GM19023 (cell line): ENCODE data around the gene TGM2.

ENCODE experiments used
- ATAC-seq: cut with Tn5 transposase; IDR thresholded peaks from one replicate; pipeline ENCODE4 v1.9.1; 2021; ENCODE audit warnings: mild to moderate bottlenecking, moderate library complexity; ENCODE audit not compliant: unreplicated experiment

Gene TGM2

GRCh38 chr20:38146628-38147027, 18.4 kb downstream of the TGM2 start:
- ATAC-seq, result no peak

DNA sequence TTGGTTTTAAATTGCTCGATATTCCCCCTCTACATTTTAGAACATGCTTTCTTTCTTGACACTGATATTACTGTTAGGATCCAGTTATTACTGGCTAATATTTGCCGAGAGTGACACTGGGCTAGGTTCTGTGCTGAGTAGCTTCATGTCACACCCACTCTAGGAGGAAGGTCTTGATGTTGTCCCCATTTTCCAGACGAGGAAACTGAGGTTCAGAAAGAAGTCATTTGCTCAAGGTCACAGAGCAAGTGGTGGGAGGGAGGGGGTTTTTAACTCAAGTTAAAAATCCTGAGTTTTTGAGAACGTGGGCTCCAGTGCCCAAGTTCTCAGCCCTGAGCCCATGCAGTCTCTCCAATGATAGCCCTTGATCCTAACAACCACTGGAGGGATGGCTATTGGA, 18.9 kb downstream of the TGM2 start:
- no peak for ATAC-seq

DNA sequence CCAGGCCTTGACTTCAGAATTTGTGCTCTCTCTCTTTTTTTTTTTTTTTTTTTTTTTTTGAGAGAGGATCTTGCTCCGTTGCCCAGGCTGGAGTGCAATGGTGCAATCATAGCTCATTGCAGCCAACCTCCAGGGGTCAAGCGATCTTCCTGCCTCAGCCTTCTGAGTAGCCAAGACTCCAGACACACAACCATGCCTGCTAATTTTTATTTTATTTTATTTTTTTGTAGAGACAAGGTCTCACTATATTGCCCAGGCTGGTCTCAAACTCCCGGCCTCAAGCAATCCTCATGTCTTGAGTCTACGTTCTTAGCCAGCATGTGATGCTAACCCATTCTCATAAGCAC, 19.4 kb downstream of the TGM2 start:
- no peak for ATAC-seq

- ATAC-seq, result no peak
These were observed 19.9 kb downstream of the TGM2 start for GRCh38 chr20:38144974-38145728.

DNA sequence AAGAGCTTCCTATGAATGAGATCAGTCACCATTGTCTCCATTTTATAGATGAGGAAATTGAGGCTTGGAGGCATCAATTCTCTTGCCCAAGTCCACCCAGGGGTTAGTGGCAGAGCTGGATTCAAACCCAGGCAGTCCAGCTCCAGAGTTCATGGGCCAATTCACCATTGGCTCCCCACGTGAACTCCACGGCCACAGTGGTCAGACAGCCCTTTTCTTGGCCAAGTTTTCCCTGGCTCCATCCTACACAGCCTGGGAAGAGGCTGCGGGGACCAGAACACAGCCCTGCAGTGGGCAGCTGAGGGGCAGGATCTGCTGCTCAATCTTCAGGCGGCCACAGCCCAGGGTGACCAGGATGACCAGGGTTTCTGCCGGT, 20.5 kb downstream of the TGM2 start:
- no peak for ATAC-seq

- no peak for ATAC-seq
These were observed 21.2 kb downstream of the TGM2 start for GRCh38 chr20:38143646-38144554.

- no peak for ATAC-seq
These were observed 21.8 kb downstream of the TGM2 start for GRCh38 chr20:38143238-38143645.

DNA sequence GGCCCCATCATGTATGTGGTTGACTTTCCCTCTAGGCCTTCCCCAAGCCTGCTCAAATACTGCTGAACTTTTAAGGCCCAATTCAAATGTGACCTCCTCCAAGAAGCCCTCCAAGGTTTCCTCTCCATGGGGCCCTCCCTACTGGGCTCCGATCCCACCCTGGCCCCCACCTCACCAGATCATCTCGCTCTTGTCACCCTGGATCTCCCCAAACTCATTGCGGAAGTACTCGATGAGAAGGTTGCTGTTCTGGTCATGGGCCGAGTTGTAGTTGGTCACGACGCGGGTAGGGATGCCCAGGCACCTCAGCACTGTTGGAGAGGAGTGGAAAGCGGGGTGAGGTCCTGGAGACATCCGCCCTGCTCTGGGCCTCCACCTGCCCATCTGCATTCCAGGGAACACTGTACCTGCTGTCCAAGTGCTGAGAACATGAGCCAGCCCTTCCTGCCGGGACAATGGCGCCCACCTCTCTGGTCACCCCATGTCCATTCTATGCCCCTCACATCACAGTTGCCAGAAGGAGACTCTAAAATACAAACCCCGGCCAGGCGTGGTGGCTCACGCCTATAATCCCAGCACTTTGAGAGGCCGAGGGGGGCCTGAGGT, 23.1 kb downstream of the TGM2 start:
- ATAC-seq, result no peak

- no peak for ATAC-seq
These were observed 23.7 kb downstream of the TGM2 start for GRCh38 chr20:38141204-38141888.

GRCh38 chr20:38139977-38140753, 24.9 kb downstream of the TGM2 start:
- ATAC-seq, result no peak

DNA sequence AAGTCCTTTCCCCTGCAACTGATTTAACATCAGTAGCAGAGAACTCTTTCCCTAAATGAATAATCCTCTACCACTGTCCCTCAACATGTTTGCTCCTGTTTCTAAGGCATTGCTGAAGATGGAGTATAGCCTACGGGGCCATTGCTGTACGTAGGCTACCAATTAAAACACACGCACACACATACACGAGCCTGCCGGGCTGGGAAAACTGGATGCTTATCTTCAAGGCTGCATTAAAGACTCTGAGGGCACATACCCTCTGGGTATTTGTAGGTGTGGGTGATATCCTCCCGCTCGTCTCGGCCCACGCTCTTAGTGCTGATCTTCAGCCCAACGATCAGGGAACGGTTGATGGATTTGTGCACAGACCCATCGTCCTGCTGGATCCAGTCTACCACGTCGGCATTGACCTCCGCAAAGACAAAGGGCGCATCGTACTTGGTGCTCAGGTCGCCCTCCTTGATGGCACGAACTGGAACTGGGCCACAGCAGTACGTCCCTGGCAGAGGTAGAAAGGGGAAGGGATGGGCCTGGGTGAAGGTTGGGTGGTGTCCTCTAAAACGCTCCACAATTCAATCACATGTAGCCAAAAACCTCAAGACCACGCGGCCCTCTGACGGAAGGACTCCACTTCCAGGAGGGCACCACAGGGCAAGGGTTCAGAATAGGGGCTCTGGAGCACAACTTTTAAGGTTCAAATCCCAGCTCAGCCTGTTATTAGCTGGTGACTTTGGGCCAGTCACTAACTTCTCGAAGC, 25.7 kb downstream of the TGM2 start:
- ATAC-seq, result no peak

GRCh38 chr20:38138086-38138778, 26.8 kb downstream of the TGM2 start:
- no peak for ATAC-seq

DNA sequence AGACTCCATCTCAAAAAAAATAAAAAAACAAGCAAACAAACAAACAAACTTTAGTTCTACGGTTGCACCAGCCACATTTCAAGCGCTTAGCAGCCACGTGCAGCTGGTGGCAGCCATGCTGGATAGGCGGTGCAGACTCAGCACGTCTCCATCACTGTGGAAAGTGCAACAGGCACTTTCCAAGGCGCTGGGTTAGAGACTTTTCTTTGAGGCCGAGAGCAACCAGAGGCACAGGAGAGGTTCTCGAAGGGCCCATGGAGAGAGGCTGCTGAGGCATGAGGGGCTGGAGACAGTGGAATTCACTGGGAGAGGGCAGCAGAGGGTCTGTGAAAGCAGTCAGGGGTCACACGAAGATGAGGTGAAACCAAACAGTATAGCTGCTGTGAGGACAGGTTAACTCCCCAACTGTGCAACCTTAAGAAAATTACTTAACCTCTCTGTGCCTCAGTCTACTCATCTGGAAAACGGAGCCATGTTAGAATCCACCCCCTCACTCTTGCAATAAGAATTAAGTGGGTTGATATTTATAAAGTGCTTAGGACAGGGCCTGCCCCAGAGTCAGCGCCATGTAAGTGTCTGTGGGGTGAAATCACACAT, 27.5 kb downstream of the TGM2 start:
- no peak for ATAC-seq

DNA sequence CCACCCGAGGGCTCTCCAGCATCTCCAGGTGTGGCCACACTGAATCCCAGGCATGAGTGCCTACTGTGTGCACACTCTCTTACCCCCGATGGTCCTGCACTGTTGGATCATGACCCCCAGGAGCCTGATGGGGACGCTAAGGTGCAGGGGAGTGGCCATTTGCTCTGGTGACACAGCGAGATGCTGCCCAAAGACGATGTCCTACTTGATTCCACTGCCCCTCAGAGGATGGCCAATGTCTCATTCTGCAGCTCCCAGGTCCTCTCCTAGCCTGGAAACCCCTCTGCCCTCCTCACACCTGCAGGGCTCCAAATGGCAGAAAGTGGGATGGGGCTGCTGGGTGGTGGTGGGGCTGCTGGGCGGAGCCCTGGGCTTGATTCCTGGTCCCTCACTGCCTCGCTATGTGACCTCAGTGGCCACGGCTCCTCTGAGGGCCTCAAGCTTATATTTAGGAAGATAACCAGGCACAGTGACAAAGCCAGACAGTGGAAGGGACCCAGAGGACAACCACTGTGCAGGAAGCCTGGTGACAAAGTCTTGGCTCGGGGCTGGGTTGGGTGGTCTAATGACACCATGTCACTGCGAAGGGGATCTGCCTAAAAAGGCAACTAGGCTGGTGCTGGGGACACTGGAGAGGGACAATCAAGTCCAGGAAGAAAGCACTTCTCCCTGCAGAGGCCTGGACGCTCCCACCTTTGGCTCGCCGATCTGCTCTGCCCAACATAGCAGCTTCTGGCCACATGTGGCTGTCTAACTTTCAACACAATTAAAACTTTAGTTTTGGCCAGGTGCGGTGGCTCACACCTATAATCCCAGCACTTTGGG, 28.4 kb downstream of the TGM2 start:
- no peak for ATAC-seq

- no peak for ATAC-seq
These were observed 29.2 kb downstream of the TGM2 start for GRCh38 chr20:38135651-38136420.

GRCh38 chr20:38135271-38135650, 29.8 kb downstream of the TGM2 start:
- ATAC-seq, result no peak
